B cell (primary cell): ENCODE results near the gene EVL. TPM values are rescaled to one million over a fixed set of nuclear protein-coding genes. Genes with fewer than 3 reads are reported as not detected.

ENCODE experiments used
- ATAC-seq: fragments of 200-7000 bp; cut with Tn5 transposase; one replicate; pipeline ENCODE4 v1.10.0; 2021; ENCODE audit warnings: low read depth, mild to moderate bottlenecking, moderate number of reproducible peaks, moderate library complexity
- CTCF ChIA-PET: fragments of 350-600 bp; sonication (Branson Sonifier 250); formaldehyde crosslinking; loops from one replicate; lab custom pipeline; 2021; ENCODE audit warnings: antibody characterized with exemption, inconsistent platforms; lab: Charles Lee
- POLR2A ChIA-PET: fragments of 350-600 bp; sonication (Branson Sonifier 250); formaldehyde crosslinking; loops from one replicate; lab custom pipeline; 2021; ENCODE audit warnings: antibody characterized with exemption; lab: Charles Lee
- DNase-seq: peaks from one replicate; pipeline ENCODE4 v3.0.0; 2013
- H2AFZ ChIP-seq: 2 replicates; pipeline ENCODE4 v1.6.1; 2012; ENCODE audit warnings: mild to moderate bottlenecking, low read depth, low read length; ENCODE audit not compliant: insufficient read depth, poor library complexity, severe bottlenecking
- H3K27ac ChIP-seq, 2 donors: 1 replicate in 1 of 2; 2 replicates in 1 of 2; pipeline ENCODE4 v1.5.1; 2012 to 2013; ENCODE audit warnings: low read length in 2 of 2, mild to moderate bottlenecking in 2 of 2, moderate library complexity in 1 of 2
- H3K27me3 ChIP-seq, 4 experiments: fragments of 200-600 bp in 1 of 4; sonication (generic) in 1 of 4; replicated peaks in 1 of 4; 1 replicate in 2 of 4; 2 replicates in 2 of 4; pipeline versions ENCODE4 v1.6.1 to v1.7.0; 2013 to 2016; ENCODE audit warnings: low read length in 3 of 4, mild to moderate bottlenecking in 2 of 4, mixed read lengths in 1 of 4, moderate library complexity in 1 of 4; ENCODE audit not compliant: insufficient read depth in 4 of 4, control insufficient read depth in 3 of 4; ENCODE audit errors: control extremely low read depth in 1 of 4
- H3K36me3 ChIP-seq, 2 experiments: replicated peaks in 1 of 2; 1 replicate in 1 of 2; 2 replicates in 1 of 2; pipeline versions ENCODE4 v1.6.1 to v1.7.1; 2013; ENCODE audit warnings: low read length in 1 of 2; ENCODE audit not compliant: insufficient read depth in 2 of 2, control insufficient read depth in 1 of 2; ENCODE audit errors: control extremely low read depth in 1 of 2, extremely low read depth in 1 of 2
- H3K4me1 ChIP-seq, 2 donors: fragments of 200-600 bp in 1 of 2; sonication (generic) in 1 of 2; 1 replicate in 1 of 2; 2 replicates in 1 of 2; pipeline versions ENCODE4 v1.5.1 to v1.6.1; 2013 to 2017; ENCODE audit warnings: low read length in 2 of 2; ENCODE audit not compliant: control insufficient read depth in 2 of 2, insufficient read depth in 2 of 2
- H3K4me2 ChIP-seq: replicated peaks from 2 replicates; pipeline ENCODE3; 2012; ENCODE audit warnings: mild to moderate bottlenecking, low read depth, low read length; ENCODE audit not compliant: poor library complexity, severe bottlenecking
- H3K4me3 ChIP-seq, 5 experiments: fragments of 200-600 bp in 1 of 5; sonication (generic) in 1 of 5; 1 replicate in 3 of 5; 2 replicates in 2 of 5; pipeline versions ENCODE4 v1.5.1 to v1.7.0; 2011 to 2016; ENCODE audit warnings: low read length in 4 of 5, mild to moderate bottlenecking in 4 of 5, low read depth in 2 of 5, control low read depth in 1 of 5, moderate library complexity in 1 of 5; ENCODE audit not compliant: insufficient read depth in 1 of 5; ENCODE audit errors: control extremely low read depth in 1 of 5, extremely low read depth in 1 of 5
- H3K79me2 ChIP-seq: fragments of 200-600 bp; sonication (generic); one replicate; pipeline ENCODE4 v1.6.0; 2016; ENCODE audit warnings: low read length; ENCODE audit not compliant: control insufficient read depth, insufficient read depth
- H3K9ac ChIP-seq: fragments of 200-600 bp; sonication (generic); 2 replicates; pipeline ENCODE4 v1.6.1; 2017; ENCODE audit warnings: mild to moderate bottlenecking, low read length, moderate library complexity
- H3K9me3 ChIP-seq, 3 donors: one replicate each; pipeline versions ENCODE4 v1.6.1 to v1.7.1; 2013; ENCODE audit warnings: low read length in 2 of 3; ENCODE audit not compliant: control insufficient read depth in 2 of 3, insufficient read depth in 1 of 3; ENCODE audit errors: control extremely low read depth in 1 of 3
- H4K20me1 ChIP-seq: 2 replicates; pipeline ENCODE4 v1.6.0; 2012; ENCODE audit warnings: mild to moderate bottlenecking, low read length; ENCODE audit not compliant: insufficient read depth, control insufficient read depth, poor library complexity, severe bottlenecking
- H3K27ac Mint-ChIP-seq: one replicate; pipeline ENCODE4 v1.8.0; 2021; ENCODE audit warnings: mixed read lengths
- H3K27me3 Mint-ChIP-seq: one replicate; pipeline ENCODE4 v1.8.0; 2021; ENCODE audit warnings: mixed read lengths
- H3K4me1 Mint-ChIP-seq: one replicate; pipeline ENCODE4 v1.8.0; 2021; ENCODE audit warnings: mixed read lengths
- H3K4me3 Mint-ChIP-seq: one replicate; pipeline ENCODE4 v1.8.0; 2021; ENCODE audit warnings: mixed read lengths
- H3K9me3 Mint-ChIP-seq: one replicate; pipeline ENCODE4 v1.8.0; 2022; ENCODE audit warnings: mixed read lengths; ENCODE audit not compliant: insufficient read depth
- EZH2 ChIP-seq: IDR thresholded peaks from 2 replicates; pipeline ENCODE4 v1.6.1; 2012; ENCODE audit warnings: borderline replicate concordance, low read depth, mild to moderate bottlenecking, moderate library complexity, low read length; ENCODE audit not compliant: insufficient read depth, poor library complexity, severe bottlenecking
- WGBS: methylation state at CpG from one replicate; pipeline ENCODE4 v1.1.5; 2013; ENCODE audit warnings: missing lambda C conversion rate; ENCODE audit not compliant: insufficient coverage; 5-methylcytosine and 5-hydroxymethylcytosine counted together
- intact Hi-C: fragments of 100-400 bp; cut with micrococcal nuclease; formaldehyde crosslinking; loops from one replicate; pipeline ENCODE4 v1.10.0; 2022
- polyA plus RNA-seq: library from polyadenylated mRNA; depleted of rRNA; stranded (reverse); fragments of >200 nt; gene quantifications from 2 replicates; pipeline ENCODE4 v1.2.3, GENCODE V29; 2012
- total RNA-seq, 2 donors: library from RNA; stranded (reverse); fragments of 120-200 nt in 1 of 2; gene quantifications; 1 replicate in 1 of 2; 2 replicates in 1 of 2; pipeline versions ENCODE4 v1.2.3 to v1.2.4, GENCODE V29; 2013 to 2022
- TF ChIP-seq, protein P1 (sequence below): fragments of 200-600 bp; IDR thresholded peaks from one replicate; pipeline ENCODE4 v1.8.0; 2022; ENCODE audit warnings: antibody characterized with exemption, mild to moderate bottlenecking

EVL gene
- total and polyA plus RNA-seq, 2 donors (not counting 1 experiment from before 2014, with no cell fraction given), result 486 to 892 TPM

DNA sequence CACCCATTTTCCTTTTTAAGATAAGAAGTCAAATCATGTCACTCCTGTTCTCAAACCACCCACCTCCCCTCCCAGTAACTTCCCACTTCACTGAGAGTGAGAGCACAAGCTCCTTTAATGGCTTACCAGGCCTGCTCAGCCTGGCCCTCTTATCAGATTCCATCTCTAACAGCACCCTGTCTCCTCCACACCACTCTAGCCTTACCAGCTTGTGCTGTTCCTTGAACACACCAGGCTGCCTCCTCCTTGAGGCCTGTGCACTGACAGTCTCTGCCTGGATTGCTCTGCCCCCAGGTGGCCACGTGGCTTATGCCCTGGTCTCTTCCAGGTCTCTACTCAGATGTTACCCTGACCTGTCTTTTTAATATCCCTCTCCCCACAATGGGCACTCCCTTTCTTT lies 40.1 kb upstream of the EVL start:
- Histone ChIP-seq H3K4me1 (no peaks in the 10 kb centered on the region), H4K20me1 (no peaks in the 10 kb centered on the region), H3K79me2 (no peaks in the 10 kb centered on the region), H3K36me3 (no peaks in the 10 kb centered on the region), H3K4me3 (no peak overlapping the region), H3K9me3 (no peaks in the 10 kb centered on the region), H3K27me3 (no peaks in the 10 kb centered on the region), H3K27ac (no peak overlapping the region), H3K9ac (no peak overlapping the region), H2AFZ (no peak overlapping the region), H3K4me2 (no peak overlapping the region)
- intact Hi-C loops, result loop anchor here (1.0 kb wide), 1 partner anchor 43 kb away; no protein-coding TSS in a partner anchor
- DNase-seq (no peak), ATAC-seq (no peak)
- POLR2A ChIA-PET, result no interaction called here
- WGBS, result 38% methylated on average over 1 of the region's 1 CpG
- Mint-ChIP-seq H3K4me1 (no peaks in the 10 kb centered on the region), H3K4me3 (no peak overlapping the region), H3K27ac (no peak overlapping the region), H3K9me3 (no peaks in the 10 kb centered on the region), H3K27me3 (peaks cover 15% of the 10 kb centered on the region)
- no peak for TF ChIP-seq EZH2
- TF ChIP-seq, protein P1, sequence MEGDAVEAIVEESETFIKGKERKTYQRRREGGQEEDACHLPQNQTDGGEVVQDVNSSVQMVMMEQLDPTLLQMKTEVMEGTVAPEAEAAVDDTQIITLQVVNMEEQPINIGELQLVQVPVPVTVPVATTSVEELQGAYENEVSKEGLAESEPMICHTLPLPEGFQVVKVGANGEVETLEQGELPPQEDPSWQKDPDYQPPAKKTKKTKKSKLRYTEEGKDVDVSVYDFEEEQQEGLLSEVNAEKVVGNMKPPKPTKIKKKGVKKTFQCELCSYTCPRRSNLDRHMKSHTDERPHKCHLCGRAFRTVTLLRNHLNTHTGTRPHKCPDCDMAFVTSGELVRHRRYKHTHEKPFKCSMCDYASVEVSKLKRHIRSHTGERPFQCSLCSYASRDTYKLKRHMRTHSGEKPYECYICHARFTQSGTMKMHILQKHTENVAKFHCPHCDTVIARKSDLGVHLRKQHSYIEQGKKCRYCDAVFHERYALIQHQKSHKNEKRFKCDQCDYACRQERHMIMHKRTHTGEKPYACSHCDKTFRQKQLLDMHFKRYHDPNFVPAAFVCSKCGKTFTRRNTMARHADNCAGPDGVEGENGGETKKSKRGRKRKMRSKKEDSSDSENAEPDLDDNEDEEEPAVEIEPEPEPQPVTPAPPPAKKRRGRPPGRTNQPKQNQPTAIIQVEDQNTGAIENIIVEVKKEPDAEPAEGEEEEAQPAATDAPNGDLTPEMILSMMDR, result no peak
- CTCF ChIA-PET, result interaction anchor here (0.8 kb wide), 1 partner anchor 45 kb away, joined by 3 read pairs; no protein-coding TSS in a partner anchor

DNA sequence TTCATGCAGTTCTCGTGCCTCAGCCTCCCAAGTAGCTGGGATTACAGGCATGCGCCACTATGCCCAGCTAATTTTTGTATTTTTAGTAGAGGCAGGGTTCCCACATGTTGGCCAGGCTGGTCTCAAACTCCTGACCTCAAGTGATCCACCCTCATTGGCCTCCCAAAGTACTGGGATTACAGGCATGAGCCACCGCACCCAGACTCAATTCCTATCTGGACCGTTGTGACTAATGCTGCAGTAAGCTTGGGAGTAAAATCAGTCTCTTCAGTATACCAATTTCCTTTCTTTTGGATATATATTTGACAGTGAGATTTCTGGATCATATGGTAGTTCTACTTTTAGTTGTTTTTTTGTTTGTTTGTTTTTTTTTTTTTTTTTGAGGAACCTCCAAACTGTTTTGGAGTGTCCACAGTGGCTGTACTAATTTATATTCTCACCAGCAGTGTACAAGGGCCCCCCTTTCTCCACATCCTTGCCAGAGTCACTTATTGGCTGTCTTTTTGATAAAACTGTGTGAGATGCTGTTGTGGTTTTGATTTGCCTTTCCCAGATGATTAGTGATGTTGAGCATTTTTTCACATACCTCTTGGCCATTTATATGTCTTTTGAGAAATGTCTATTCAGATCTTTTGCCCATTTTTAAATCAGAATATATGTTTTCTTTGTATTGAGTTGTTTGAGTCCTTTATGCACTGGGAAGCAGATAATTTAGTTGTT lies 37.3 kb upstream of the EVL start:
- Histone ChIP-seq H3K36me3 (no peaks in the 10 kb centered on the region), H3K9ac (no peak overlapping the region), H3K27ac (no peak overlapping the region), H3K9me3 (no peaks in the 10 kb centered on the region), H4K20me1 (no peaks in the 10 kb centered on the region), H3K4me1 (no peaks in the 10 kb centered on the region), H3K79me2 (no peaks in the 10 kb centered on the region), H3K27me3 (no peaks in the 10 kb centered on the region), H2AFZ (no peak overlapping the region), H3K4me3 (no peak overlapping the region), H3K4me2 (no peak overlapping the region)
- ChIA-PET CTCF (interaction anchor here (0.8 to 1.4 kb wide), 2 partner anchors 45 to 80 kb away, joined by 3 read pairs; no protein-coding TSS in a partner anchor), POLR2A (no interaction called here)
- no peak for DNase-seq
- no peak overlapping the region for H3K27ac Mint-ChIP-seq
- H3K9me3 Mint-ChIP-seq, result no peaks in the 10 kb centered on the region
- peaks cover 19% of the 10 kb centered on the region for H3K27me3 Mint-ChIP-seq
- no peak for TF ChIP-seq EZH2
- TF ChIP-seq, protein P1, result no peak
- H3K4me1 Mint-ChIP-seq, result no peaks in the 10 kb centered on the region
- no CpG with 5 or more reads among the region's 4 CpGs for WGBS
- intact Hi-C loops, result no loop called here
- H3K4me3 Mint-ChIP-seq, result no peak overlapping the region
- ATAC-seq, result no peak
